Brain microvascular endothelial cell (primary cell): ENCODE measurements around the gene RYR2.
"Not testable (repeated sequence)": the region's sequence is repeated elsewhere in the genome, so short reads cannot be mapped to it uniquely, and the experiment has no call there.

Source experiments
- DNase-seq: peaks from one replicate; pipeline ENCODE4 v3.0.0-alpha.2; 2020
- H3K27ac ChIP-seq: fragments of 250-450 bp; sonication (Bioruptor Pico); 2 replicates; pipeline ENCODE4 v1.5.1; 2020; ENCODE audit warnings: mild to moderate bottlenecking, moderate library complexity
- H3K27me3 ChIP-seq: fragments of 250-450 bp; sonication (Bioruptor Pico); replicated peaks from 2 replicates; pipeline ENCODE4 v1.5.1; 2020; ENCODE audit warnings: mild to moderate bottlenecking
- H3K36me3 ChIP-seq: fragments of 250-450 bp; sonication (Bioruptor Pico); replicated peaks from 2 replicates; pipeline ENCODE4 v1.5.1; 2020; ENCODE audit warnings: mild to moderate bottlenecking
- H3K4me3 ChIP-seq: 2 replicates; pipeline ENCODE4 v1.5.1; 2011; ENCODE audit warnings: low read depth, mild to moderate bottlenecking, control low read depth, low read length, moderate library complexity
- in situ Hi-C: cut with HindIII; loops from 2 replicates; pipeline ENCODE4 v1.10.0; 2017; ENCODE audit warnings: low sequenced_read_pairs, low pct_ligation_motif_present
- TF ChIP-seq, protein P1 (sequence below): IDR thresholded peaks from 2 replicates; pipeline ENCODE4 v1.5.1; 2011; ENCODE audit warnings: low read depth, mild to moderate bottlenecking, moderate library complexity, low read length, control low read depth, inconsistent platforms; ENCODE audit errors: missing control alignments

RYR2 gene

GRCh38 chr1:237832858-237833257, 790.9 kb downstream of the RYR2 start:
- no peaks in the 10 kb centered on the region for H3K36me3 ChIP-seq
- TF ChIP-seq, protein P1, sequence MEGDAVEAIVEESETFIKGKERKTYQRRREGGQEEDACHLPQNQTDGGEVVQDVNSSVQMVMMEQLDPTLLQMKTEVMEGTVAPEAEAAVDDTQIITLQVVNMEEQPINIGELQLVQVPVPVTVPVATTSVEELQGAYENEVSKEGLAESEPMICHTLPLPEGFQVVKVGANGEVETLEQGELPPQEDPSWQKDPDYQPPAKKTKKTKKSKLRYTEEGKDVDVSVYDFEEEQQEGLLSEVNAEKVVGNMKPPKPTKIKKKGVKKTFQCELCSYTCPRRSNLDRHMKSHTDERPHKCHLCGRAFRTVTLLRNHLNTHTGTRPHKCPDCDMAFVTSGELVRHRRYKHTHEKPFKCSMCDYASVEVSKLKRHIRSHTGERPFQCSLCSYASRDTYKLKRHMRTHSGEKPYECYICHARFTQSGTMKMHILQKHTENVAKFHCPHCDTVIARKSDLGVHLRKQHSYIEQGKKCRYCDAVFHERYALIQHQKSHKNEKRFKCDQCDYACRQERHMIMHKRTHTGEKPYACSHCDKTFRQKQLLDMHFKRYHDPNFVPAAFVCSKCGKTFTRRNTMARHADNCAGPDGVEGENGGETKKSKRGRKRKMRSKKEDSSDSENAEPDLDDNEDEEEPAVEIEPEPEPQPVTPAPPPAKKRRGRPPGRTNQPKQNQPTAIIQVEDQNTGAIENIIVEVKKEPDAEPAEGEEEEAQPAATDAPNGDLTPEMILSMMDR, result no peak
- in situ Hi-C loops, result no loop called here
- no peak for DNase-seq
- no peaks in the 10 kb centered on the region for H3K27me3 ChIP-seq
- H3K27ac ChIP-seq, result no peak overlapping the region
- H3K4me3 ChIP-seq, result no peak overlapping the region

DNA sequence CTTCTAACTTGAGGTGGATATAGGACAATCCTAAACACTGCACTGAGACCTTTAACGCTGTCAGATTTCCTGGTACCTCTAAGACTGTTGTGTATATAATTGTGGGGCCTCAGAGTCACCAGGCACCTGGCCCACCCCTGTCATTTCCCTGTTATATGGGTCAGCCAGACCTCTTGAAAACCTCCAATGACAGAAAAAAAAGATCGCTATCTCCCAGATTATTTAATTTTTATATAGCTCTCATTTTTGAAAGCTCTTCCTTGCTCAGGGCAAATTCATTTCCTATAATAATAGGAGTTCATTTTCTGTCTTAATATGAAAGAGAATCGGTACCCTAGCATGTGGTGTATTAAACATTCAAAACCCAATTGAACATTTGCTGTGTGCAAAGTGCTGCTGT, 792.1 kb downstream of the RYR2 start:
- Histone ChIP-seq H3K4me3 (no peak overlapping the region), H3K36me3 (no peaks in the 10 kb centered on the region), H3K27me3 (no peaks in the 10 kb centered on the region), H3K27ac (no peak overlapping the region)
- TF ChIP-seq, protein P1, result no peak
- DNase-seq, result no peak
- in situ Hi-C loops, result no loop called here

GRCh38 chr1:237834461-237834860, 792.5 kb downstream of the RYR2 start:
- DNase-seq, result no peak
- in situ Hi-C loops, result no loop called here
- Histone ChIP-seq H3K36me3 (no peaks in the 10 kb centered on the region), H3K27ac (no peak overlapping the region), H3K27me3 (no peaks in the 10 kb centered on the region), H3K4me3 (no peak overlapping the region)
- TF ChIP-seq, protein P1, result no peak

- in situ Hi-C loops, result no loop called here
- Histone ChIP-seq H3K4me3 (no peak overlapping the region), H3K27me3 (no peaks in the 10 kb centered on the region), H3K27ac (no peak overlapping the region), H3K36me3 (no peaks in the 10 kb centered on the region)
- TF ChIP-seq, protein P1, result no peak
- DNase-seq, result no peak
Measured at GRCh38 chr1:237838320-237838719, 796.3 kb downstream of the RYR2 start.

- Histone ChIP-seq H3K36me3 (no peaks in the 10 kb centered on the region), H3K27me3 (no peaks in the 10 kb centered on the region), H3K27ac (no peak overlapping the region), H3K4me3 (no peak overlapping the region)
- DNase-seq, result no peak
- in situ Hi-C loops, result no loop called here
- TF ChIP-seq, protein P1, result no peak
Measured at GRCh38 chr1:237838904-237839534, 797.0 kb downstream of the RYR2 start.

DNA sequence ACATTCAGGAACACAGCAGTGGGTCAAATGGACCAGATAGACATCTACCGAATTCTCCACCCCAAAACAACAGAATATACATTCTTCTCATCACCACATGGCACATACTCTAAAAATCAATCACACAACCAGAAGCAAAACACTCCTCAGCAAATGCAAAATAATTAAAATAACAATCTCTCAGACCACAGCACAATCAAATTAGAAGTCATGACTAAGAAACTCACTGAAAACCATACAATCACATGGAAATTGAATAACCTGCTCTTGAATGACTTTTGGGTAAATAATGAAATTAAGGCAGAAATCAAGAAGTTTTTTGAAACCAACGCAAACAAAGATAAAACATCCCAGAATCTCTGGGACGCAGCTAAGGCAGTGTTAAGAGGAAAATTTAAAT, 799.5 kb downstream of the RYR2 start:
- H3K27ac ChIP-seq, result no peak overlapping the region
- no peak overlapping the region for H3K4me3 ChIP-seq
- in situ Hi-C loops, result no loop called here
- no peaks in the 10 kb centered on the region for H3K27me3 ChIP-seq
- H3K36me3 ChIP-seq, result no peaks in the 10 kb centered on the region
- TF ChIP-seq, protein P1, result no peak
- DNase-seq, result no peak

DNA sequence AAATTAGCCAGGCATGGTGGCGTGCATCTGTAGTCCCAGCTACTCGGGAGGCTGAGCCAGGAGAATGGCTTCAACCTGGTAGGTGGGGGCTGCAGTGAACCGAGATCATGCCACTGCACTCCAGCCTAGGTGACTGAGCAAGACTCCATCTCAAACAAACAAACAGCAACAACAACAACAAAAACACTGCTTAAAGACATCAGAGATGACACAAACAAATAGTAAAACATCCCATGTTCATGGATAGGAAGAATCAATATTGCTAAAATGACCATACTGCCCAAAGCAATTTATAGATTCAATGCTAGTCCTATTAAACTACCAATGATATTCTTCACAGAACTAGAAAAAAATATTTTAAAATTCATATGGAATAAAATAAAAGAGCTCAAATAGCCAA, 801.5 kb downstream of the RYR2 start:
- H3K27ac ChIP-seq, H3K27me3 ChIP-seq, in situ Hi-C loops, H3K36me3 ChIP-seq, DNase-seq, H3K4me3 ChIP-seq: not testable (repeated sequence)
